Measurements from ENCODE around the gene PRR20D. TPM values are rescaled to one million over a fixed set of nuclear protein-coding genes. Genes with fewer than 3 reads are reported as not detected.

PRR20D gene
- total and polyA plus RNA-seq, 9 of the 15 experiments (the other 6 are each of a cell fraction or from before 2014, with no cell fraction given), result not detected

DNA sequence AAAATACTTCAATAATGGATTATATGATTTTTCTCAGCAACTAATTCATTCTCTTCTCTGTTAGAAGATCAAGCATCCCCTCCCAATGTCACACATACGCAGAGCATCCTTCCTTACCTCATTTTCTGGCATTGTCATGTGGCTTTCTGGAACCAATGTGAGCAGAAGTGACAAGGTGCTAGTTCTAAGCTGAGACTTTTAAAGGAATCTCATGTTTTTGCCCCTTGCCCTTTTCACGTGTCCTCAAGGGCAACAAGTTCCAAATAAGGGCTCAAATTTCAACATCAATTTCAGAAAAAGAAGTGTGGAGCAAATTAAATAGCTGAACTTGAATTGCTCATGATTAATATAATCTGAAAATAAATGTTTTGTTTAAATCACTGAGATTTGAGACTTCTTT, 24.3 kb upstream of the PRR20D start:
- CTCF ChIA-PET (ENCODE audit: low intra/inter-chr PET ratio), result no interaction called here
- Histone ChIP-seq H3K4me3 (no peak overlapping the region), H2AFZ (ENCODE audit: low read depth, low read length) (no peak overlapping the region), H3K4me2 (ENCODE audit: insufficient read depth, low read length) (no peak overlapping the region), H4K20me1 (replicated peaks; ENCODE audit: control insufficient read depth, insufficient read depth, low read length) (no peaks in the 10 kb centered on the region), H3K36me3 (ENCODE audit: control insufficient read depth, insufficient read depth, low read length) (no peaks in the 10 kb centered on the region), H3K79me2 (ENCODE audit: control insufficient read depth, insufficient read depth, low read length) (no peaks in the 10 kb centered on the region), H3K27ac (ENCODE audit: extremely low read depth, low read depth, low read length) (no peak overlapping the region), H3K9me1 (ENCODE audit: control insufficient read depth, insufficient read depth, low read length) (no peaks in the 10 kb centered on the region), H3K9ac (ENCODE audit: insufficient read depth in 1 of 2, low read depth in 2 of 2, low read length in 2 of 2) (no peak overlapping the region), H3K27me3 (ENCODE audit: control insufficient read depth in 2 of 2, insufficient read depth in 2 of 2, low read length in 2 of 2) (no peaks in the 10 kb centered on the region), H3K9me3 (replicated peaks; ENCODE audit: control insufficient read depth, insufficient read depth, low read depth, low read length) (no peaks in the 10 kb centered on the region), H3K4me1 (replicated peaks in 1 of 2; ENCODE audit: control insufficient read depth in 2 of 2, insufficient read depth in 2 of 2, low read length in 2 of 2) (no peaks in the 10 kb centered on the region)
- DNase-seq (ENCODE audit: extremely low read depth in 1 of 4, low spot score in 3 of 4) (no peak), FAIRE-seq (no peak), ATAC-seq (no peak)
- no TSS peak for BruUV-seq (replicated peaks)
- in situ Hi-C loops (cut with MboI) (no loop called here), intact Hi-C loops (cut with micrococcal nuclease) (no loop called here)
- TF ChIP-seq ZNF507 (tag; conservative IDR thresholded peaks at IDR 0.05) (no peak), HSF4 (CRISPR knock-in tag; IDR thresholded peaks at IDR 0.05; ENCODE audit: borderline replicate concordance) (no peak), ATF1 (CRISPR knock-in tag; IDR thresholded peaks at IDR 0.05) (no peak), ATF1 (tag; IDR thresholded peaks at IDR 0.05) (no peak), SP1 (CRISPR knock-in tag; IDR thresholded peaks at IDR 0.05) (no peak), PHF21A (IDR thresholded peaks at IDR 0.05; ENCODE audit: borderline replicate concordance, low read depth) (no peak), HEY1 (CRISPR knock-in tag; IDR thresholded peaks at IDR 0.05; ENCODE audit: borderline replicate concordance) (no peak), ZNF717 (CRISPR knock-in tag; IDR thresholded peaks at IDR 0.05) (no peak), RBBP5 (IDR thresholded peaks at IDR 0.05; ENCODE audit: borderline replicate concordance, insufficient read depth, low read length, poor library complexity, severe bottlenecking) (no peak), MCM3 (IDR thresholded peaks at IDR 0.05) (no peak), MCM2 (IDR thresholded peaks at IDR 0.05; ENCODE audit: low read depth) (no peak), TAF15 (IDR thresholded peaks at IDR 0.05; ENCODE audit: low read depth, low read length) (no peak), CBX3 (IDR thresholded peaks at IDR 0.05; ENCODE audit: borderline replicate concordance in 1 of 2, low read length in 2 of 2) (no peak), ELF4 (CRISPR knock-in tag; IDR thresholded peaks at IDR 0.05) (no peak)
- WGBS (ENCODE audit: insufficient coverage, low coverage, missing lambda C conversion rate), result 0% methylated on average over 2 of the region's 2 CpGs
- POLR2A ChIA-PET, result no interaction called here

Data from K562 (cell line).